Measurements from ENCODE around the gene COQ8A.
A peak's percentile ranks its signal among the peaks of the same experiment; 100 is the strongest.
"Not testable (repeated sequence)": the region's sequence is repeated elsewhere in the genome, so short reads cannot be mapped to it uniquely, and the experiment has no call there.

COQ8A gene

GRCh38 chr1:226929260-226930111, 10.6 kb upstream of the COQ8A start:
- DNase-seq = not testable (repeated sequence)

GRCh38 chr1:226934483-226935237, 5.4 kb upstream of the COQ8A start:
- DNase-seq = no peak

- DNase-seq = no peak
Measured at GRCh38 chr1:226937940-226938725, 2.0 kb upstream of the COQ8A start.

GRCh38 chr1:226938903-226939437, 1.1 kb upstream of the COQ8A start:
- no peak for DNase-seq

GRCh38 chr1:226939438-226940028, 561 bp upstream of the COQ8A start:
- DNase-seq = peak; percentile 87

GRCh38 chr1:226940806-226941067, 643 bp downstream of the COQ8A start:
- no peak for DNase-seq

GRCh38 chr1:226942392-226942791, 2.3 kb downstream of the COQ8A start:
- no peak for DNase-seq

- no peak for DNase-seq
Measured at GRCh38 chr1:226943156-226943555, 3.1 kb downstream of the COQ8A start.

GRCh38 chr1:226943927-226944326, 3.8 kb downstream of the COQ8A start:
- no peak for DNase-seq

GRCh38 chr1:226945106-226945857, 5.2 kb downstream of the COQ8A start:
- peak; percentile 92 for DNase-seq

- no peak for DNase-seq
Measured at GRCh38 chr1:226945858-226946245, 5.8 kb downstream of the COQ8A start.

GRCh38 chr1:226946285-226946684, 6.2 kb downstream of the COQ8A start:
- no peak for DNase-seq

GRCh38 chr1:226946841-226947240, 6.7 kb downstream of the COQ8A start:
- DNase-seq = no peak

GRCh38 chr1:226948051-226948450, 8.0 kb downstream of the COQ8A start:
- no peak for DNase-seq

GRCh38 chr1:226948480-226948879, 8.4 kb downstream of the COQ8A start:
- no peak for DNase-seq

GRCh38 chr1:226948996-226949395, 8.9 kb downstream of the COQ8A start:
- DNase-seq = no peak

GRCh38 chr1:226949401-226949800, 9.3 kb downstream of the COQ8A start:
- no peak for DNase-seq

- DNase-seq = no peak
Measured at GRCh38 chr1:226950316-226950715, 10.2 kb downstream of the COQ8A start.

GRCh38 chr1:226950871-226951270, 10.8 kb downstream of the COQ8A start:
- DNase-seq = no peak

- DNase-seq = no peak
Measured at GRCh38 chr1:226951286-226952117, 11.4 kb downstream of the COQ8A start.

GRCh38 chr1:226952118-226952441, 12.0 kb downstream of the COQ8A start:
- no peak for DNase-seq

Measured in COR-L47 (cell line).